Mesothelial cell of epicardium (in vitro differentiated cells): ENCODE measurements around the gene PNPLA7. TPM values are rescaled to one million over a fixed set of nuclear protein-coding genes. Genes with fewer than 3 reads are reported as not detected.
A peak's percentile ranks its signal among the peaks of the same experiment; 100 is the strongest.

Source experiments
- DNase-seq, 2 experiments: peaks; one replicate each; pipeline ENCODE4 v3.0.0; 2021; ENCODE audit warnings: low spot score in 2 of 2; ENCODE audit not compliant: unreplicated experiment in 2 of 2
- H3K27ac Mint-ChIP-seq: 2 replicates; pipeline ENCODE4 v1.8.0; 2021; ENCODE audit warnings: mixed read lengths
- H3K27me3 Mint-ChIP-seq: 2 replicates; pipeline ENCODE4 v1.8.0; 2021; ENCODE audit warnings: low read depth, mixed read lengths
- H3K36me3 Mint-ChIP-seq: 2 replicates; pipeline ENCODE4 v1.8.0; 2021; ENCODE audit warnings: mixed read lengths
- H3K4me1 Mint-ChIP-seq: 2 replicates; pipeline ENCODE4 v1.8.0; 2021; ENCODE audit warnings: mixed read lengths
- H3K4me3 Mint-ChIP-seq: 2 replicates; pipeline ENCODE4 v1.8.0; 2021; ENCODE audit warnings: mild to moderate bottlenecking, moderate library complexity, mixed read lengths
- H3K9me3 Mint-ChIP-seq: 2 replicates; pipeline ENCODE4 v1.8.0; 2021; ENCODE audit warnings: mixed read lengths
- total RNA-seq: library from RNA; stranded (reverse); gene quantifications from 3 replicates; pipeline ENCODE4 v1.2.1, GENCODE V29; 2021
- TF ChIP-seq, protein P1 (sequence below): fragments of 200-600 bp; sonication (generic); IDR thresholded peaks from one replicate; pipeline ENCODE4 v1.5.0; 2021; ENCODE audit warnings: antibody characterized with exemption; ENCODE audit not compliant: unreplicated experiment

The PNPLA7 gene
- total RNA-seq, 1 donor from 2014 or later: 5.7 TPM

DNA sequence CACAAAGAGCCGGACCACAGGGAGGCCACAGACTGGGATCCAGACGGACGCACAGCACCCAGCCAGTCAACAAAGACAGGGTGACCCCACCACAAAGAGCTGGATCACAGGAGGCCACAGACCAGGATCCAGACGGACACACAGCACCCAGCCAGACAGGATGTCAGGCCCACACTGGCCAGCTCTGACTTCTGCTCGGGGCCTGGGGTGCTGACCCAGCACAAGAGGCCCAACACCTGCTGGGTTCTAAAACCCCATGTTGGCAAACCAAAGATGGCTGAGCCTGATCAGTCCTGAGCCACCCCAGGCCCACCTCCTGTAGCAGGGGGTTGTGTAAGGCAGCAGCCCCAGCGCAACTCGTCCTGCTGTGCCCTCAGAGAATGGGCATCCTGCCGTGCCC, 33.8 kb upstream of the PNPLA7 start:
- DNase-seq: no peak
- Mint-ChIP-seq H3K9me3 (no peaks in the 10 kb centered on the region), H3K4me3 (no peak overlapping the region), H3K27ac (peak overlapping the region; percentile 25), H3K36me3 (peaks cover 21% of the 10 kb centered on the region), H3K27me3 (no peaks in the 10 kb centered on the region), H3K4me1 (peaks cover 10% of the 10 kb centered on the region)
- TF ChIP-seq, protein P1, sequence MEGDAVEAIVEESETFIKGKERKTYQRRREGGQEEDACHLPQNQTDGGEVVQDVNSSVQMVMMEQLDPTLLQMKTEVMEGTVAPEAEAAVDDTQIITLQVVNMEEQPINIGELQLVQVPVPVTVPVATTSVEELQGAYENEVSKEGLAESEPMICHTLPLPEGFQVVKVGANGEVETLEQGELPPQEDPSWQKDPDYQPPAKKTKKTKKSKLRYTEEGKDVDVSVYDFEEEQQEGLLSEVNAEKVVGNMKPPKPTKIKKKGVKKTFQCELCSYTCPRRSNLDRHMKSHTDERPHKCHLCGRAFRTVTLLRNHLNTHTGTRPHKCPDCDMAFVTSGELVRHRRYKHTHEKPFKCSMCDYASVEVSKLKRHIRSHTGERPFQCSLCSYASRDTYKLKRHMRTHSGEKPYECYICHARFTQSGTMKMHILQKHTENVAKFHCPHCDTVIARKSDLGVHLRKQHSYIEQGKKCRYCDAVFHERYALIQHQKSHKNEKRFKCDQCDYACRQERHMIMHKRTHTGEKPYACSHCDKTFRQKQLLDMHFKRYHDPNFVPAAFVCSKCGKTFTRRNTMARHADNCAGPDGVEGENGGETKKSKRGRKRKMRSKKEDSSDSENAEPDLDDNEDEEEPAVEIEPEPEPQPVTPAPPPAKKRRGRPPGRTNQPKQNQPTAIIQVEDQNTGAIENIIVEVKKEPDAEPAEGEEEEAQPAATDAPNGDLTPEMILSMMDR: no peak

DNA sequence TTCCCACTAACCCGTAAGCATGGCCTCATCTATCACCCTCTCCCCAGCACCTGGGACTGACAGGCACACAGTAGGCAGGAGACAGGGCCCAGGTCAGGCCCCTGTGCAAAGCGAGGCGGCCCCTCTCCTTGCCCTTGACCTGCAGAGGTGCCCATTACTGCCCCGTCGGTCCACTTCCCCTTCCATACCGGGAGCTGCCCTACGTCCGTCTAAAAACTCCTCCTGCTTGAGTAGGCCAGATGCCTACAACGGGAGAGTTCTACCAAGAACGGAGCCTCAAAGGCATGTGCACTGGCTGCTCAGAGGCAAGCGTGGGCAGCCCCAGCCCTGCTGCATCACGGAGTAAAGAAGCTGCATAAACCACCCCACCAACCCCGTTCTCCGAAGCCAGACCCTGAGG, 33.1 kb upstream of the PNPLA7 start:
- no peak for DNase-seq
- Mint-ChIP-seq H3K4me1 (peaks cover 10% of the 10 kb centered on the region), H3K4me3 (no peak overlapping the region), H3K27ac (no peak overlapping the region), H3K27me3 (no peaks in the 10 kb centered on the region), H3K9me3 (no peaks in the 10 kb centered on the region), H3K36me3 (peaks cover 21% of the 10 kb centered on the region)
- TF ChIP-seq, protein P1: no peak

DNA sequence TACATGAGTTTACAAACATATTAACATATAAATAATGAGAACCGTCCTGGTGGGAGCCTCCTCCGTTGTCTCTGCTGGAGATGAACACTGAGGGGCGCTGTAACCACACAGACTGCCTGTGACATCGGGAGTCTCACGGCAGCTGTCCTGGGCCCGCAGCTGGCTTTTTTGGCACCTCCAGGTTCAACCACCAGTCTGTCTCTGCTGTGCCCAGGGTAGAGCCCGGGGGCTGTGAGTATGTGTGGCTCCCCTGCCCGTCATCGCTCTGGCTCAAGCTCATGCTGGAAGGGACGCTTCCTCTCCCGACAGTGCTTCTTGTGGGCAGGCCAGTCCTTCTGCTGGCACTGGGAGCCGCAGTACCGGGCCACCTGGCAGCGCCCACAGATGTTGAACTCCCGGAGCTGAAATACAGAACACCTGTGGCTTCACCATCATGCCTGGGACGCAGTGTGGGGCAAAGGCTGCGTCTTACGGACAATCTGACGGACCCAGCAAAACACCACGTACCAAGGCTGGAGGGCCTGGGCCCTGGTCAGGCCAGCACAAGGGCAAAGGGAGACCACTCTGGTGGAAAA, 32.2 kb upstream of the PNPLA7 start:
- DNase-seq: no peak
- Mint-ChIP-seq H3K36me3 (peaks cover 13% of the 10 kb centered on the region), H3K4me1 (peaks cover 17% of the 10 kb centered on the region), H3K27me3 (no peaks in the 10 kb centered on the region), H3K27ac (no peak overlapping the region), H3K9me3 (no peaks in the 10 kb centered on the region), H3K4me3 (no peak overlapping the region)
- TF ChIP-seq, protein P1: no peak

DNA sequence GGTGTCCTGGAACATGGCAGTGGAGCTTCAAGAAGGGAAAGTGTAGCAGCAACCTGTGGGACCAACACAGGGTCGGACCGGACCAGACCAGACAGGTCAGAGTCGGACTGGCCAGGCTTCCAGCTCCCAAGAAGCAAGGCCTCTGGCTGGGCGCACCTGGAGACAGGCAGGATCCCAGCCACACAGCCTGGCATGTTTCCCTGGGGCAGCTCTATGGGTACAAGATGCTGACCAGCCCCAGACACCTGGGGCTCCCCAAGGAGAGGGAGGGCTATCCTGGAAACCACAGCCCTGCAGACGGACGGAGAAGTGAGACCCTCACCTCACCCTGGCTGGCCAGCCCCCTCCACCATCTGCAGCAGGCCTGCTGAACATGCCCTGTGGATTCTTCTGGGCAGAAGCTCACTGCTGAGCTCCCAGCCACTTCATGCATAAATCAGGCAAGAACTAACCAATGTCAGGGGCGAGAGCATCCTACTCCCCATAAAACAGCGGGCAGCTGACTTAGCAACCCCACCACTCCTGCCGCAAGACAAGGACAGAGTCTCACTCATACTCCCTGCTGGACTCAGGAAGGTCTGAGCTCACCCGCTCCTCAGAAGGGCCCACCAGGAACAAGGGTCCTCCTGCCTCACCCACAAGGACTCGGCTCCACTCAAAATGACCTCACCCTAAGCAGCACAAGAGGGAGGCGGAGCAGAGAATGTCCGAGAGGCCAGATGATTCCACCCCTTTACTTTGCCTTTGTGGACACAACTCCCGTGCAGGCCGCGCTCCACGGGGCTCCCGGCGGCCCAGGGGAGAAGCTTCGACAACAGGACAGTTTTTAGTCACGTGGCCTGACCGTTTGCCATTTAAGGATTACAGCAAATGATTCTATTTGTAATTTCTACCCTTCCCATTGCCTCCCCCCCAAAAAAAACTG, 31.4 kb upstream of the PNPLA7 start:
- TF ChIP-seq, protein P1: no peak
- DNase-seq: no peak
- no peak overlapping the region for H3K27ac Mint-ChIP-seq
- no peaks in the 10 kb centered on the region for H3K9me3 Mint-ChIP-seq
- peaks cover 13% of the 10 kb centered on the region for H3K36me3 Mint-ChIP-seq
- no peak overlapping the region for H3K4me3 Mint-ChIP-seq
- peaks cover 21% of the 10 kb centered on the region for H3K4me1 Mint-ChIP-seq
- H3K27me3 Mint-ChIP-seq: no peaks in the 10 kb centered on the region

DNA sequence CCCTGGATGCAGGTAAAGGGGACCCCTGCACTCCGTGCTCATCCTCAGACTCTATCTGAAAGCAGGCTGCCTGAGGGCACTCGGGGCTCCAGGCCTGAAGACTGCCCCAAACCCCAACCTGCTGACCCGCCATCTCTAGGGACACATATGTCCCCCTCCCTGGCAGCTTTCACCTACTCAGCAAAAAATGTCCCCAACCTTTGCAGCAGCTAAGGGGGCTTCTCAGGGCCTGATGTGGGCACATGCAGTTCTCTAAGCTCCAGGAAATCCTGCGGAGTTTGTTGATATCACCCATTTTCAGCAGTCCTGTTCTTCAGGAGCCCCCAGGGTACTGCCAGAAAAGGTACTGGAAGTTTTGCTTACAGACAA, 30.7 kb upstream of the PNPLA7 start:
- no peak for DNase-seq
- H3K4me1 Mint-ChIP-seq: peaks cover 21% of the 10 kb centered on the region
- H3K36me3 Mint-ChIP-seq: peaks cover 11% of the 10 kb centered on the region
- H3K4me3 Mint-ChIP-seq: no peak overlapping the region
- TF ChIP-seq, protein P1: no peak
- no peaks in the 10 kb centered on the region for H3K9me3 Mint-ChIP-seq
- H3K27me3 Mint-ChIP-seq: no peaks in the 10 kb centered on the region
- H3K27ac Mint-ChIP-seq: no peak overlapping the region
